NCI-H128 (cell line): Measurements from ENCODE around the gene CPNE4.

ENCODE experiments used
- DNase-seq: peaks from one replicate; lab custom pipeline; 2025; ENCODE audit not compliant: unreplicated experiment; lab: John Stamatoyannopoulos, UW

Gene CPNE4

GRCh38 chr3:131803113-131803512 is 231.7 kb downstream of the CPNE4 start:
- no peak for DNase-seq

- no peak for DNase-seq
Observed at GRCh38 chr3:131802029-131802428, 232.8 kb downstream of the CPNE4 start.

- DNase-seq = no peak
Observed at GRCh38 chr3:131801566-131801965, 233.2 kb downstream of the CPNE4 start.

GRCh38 chr3:131797776-131798175 is 237.0 kb downstream of the CPNE4 start:
- DNase-seq = no peak

DNA sequence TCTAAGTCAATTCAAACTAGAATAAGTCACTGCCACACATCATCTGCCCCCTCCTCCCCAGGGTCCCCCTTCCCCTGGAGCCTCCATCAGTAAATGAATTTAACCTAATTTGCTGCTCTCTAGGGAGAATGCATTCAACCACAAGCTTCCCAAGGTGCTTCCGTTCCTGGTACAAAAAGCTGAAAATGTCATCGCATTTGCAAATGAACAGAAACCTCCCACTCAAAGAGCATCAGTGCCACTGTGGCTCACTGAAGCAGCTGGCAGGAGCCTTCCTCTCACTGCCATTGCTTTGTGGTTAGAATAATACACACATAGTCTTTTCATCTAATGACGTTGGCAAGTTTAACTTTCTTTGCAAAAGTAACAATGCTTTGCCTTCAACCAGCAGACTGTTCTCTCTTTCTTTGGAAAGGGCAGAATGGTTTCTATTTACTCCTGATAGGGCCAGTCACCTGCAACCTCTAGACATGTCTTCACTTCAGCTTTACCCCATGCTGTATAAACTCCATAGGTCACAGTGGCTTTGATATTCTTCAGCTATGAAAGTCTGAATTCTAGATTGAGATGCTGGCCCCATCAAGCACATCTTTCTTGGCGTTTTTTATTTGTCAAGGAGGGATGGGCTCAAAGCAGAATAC is 238.1 kb downstream of the CPNE4 start:
- no peak for DNase-seq

GRCh38 chr3:131796111-131796510 is 238.7 kb downstream of the CPNE4 start:
- DNase-seq = no peak

DNA sequence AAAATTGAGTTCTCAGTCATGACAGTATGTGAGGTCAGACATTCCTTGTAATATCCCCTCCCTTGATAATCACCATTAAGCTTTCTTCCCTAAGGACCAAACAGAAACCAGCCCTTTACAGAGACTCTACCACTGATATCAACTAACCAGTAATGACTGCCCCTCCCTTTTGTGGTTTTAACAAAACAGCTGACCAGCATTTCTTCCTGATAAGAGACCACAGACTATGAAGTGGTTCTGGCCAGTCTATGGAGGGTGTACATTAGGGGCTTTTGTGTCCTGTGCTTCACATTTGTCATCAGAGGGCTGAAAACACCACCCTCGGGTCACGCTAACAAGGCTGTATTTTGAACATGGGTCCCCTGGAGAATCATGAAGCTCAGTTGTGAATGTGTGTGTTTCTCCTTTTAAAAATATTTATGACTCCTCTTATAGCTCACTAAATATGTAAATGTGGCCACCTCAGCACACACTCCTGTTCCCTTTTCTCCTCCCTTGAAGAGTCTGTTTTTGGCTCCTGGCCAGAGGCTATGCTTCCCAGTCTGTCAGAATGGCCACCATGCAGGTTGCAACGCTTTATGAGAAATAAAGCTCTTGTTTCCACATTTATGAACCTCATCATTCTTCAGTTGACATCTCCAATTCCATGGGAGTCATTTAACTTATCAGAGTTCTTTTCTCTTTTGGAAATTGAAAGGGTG is 239.3 kb downstream of the CPNE4 start:
- no peak for DNase-seq

DNA sequence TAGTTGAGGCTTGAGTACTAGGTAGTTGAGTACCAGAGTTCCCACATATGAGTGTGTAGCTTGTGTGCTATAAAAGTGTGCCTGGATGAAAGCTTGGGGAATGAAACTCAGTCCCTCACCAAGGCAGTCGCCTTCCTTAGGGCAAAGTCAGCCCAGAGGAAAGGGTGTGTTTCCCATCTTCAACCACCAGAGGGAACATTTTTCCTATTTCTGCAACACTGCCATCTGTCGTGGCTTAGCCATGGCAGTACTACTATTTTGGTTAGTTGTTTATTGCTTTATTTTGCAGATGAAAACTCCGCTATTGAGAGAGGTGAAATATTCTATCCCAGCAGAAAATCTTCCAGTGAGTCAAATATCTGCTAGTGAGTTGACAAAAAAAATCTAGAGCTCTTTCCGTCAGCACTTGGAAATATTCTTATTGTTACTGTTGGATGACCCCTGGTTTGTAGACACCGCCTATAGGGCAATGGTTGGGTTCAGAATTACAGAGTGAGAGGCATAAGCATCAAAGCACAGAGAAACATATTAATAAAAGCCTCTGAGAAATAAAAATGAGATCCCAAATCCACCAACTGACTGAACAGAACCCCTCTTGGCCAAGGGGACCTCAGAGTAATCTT is 239.9 kb downstream of the CPNE4 start:
- DNase-seq = peak; percentile 35

- DNase-seq = no peak
Observed at GRCh38 chr3:131793870-131794269, 240.9 kb downstream of the CPNE4 start.

- no peak for DNase-seq
Observed at GRCh38 chr3:131789188-131789587, 245.6 kb downstream of the CPNE4 start.

- DNase-seq = no peak
Observed at GRCh38 chr3:131786386-131786785, 248.4 kb downstream of the CPNE4 start.

GRCh38 chr3:131782751-131783150 is 252.1 kb downstream of the CPNE4 start:
- no peak for DNase-seq

- DNase-seq = no peak
Observed at GRCh38 chr3:131778526-131778925, 256.3 kb downstream of the CPNE4 start.

- DNase-seq = no peak
Observed at GRCh38 chr3:131775650-131776049, 259.2 kb downstream of the CPNE4 start.

DNA sequence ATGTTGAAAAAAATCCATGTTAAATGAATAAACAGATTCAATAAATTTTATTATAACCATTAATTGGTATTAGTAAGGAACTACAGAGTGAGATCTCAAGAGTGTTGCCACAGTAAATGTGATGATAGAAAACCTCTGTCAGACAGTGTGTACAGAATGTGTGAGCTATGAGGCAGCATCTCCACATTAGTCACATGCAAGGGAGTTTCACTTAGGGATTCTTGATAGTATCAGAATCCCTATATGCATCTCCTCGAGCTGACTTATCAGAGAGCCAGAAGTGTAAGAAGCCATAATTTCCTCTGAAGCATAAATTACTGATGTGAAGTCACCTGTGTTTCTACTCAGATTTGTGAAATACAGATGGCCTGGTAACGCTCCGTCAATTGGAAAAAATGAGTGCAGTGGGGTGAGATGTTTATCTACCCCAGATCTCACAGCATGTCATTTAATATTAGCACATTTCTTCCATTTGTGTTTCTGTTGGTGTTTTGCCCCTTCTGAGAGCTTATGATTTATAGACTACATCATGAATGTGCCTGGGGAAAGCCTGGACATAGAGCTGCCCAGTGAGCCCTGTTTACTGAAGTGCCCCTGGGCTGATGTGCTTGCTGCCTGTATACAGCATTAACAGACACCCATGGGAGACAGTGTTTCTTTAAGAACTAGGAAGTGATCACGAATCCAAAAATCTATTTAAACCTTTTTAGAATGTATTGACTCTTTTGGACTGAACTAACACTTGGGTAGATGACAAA is 262.4 kb downstream of the CPNE4 start:
- no peak for DNase-seq

- no peak for DNase-seq
Observed at GRCh38 chr3:131762981-131763564, 271.7 kb downstream of the CPNE4 start.

- no peak for DNase-seq
Observed at GRCh38 chr3:131756405-131756804, 278.4 kb downstream of the CPNE4 start.

DNA sequence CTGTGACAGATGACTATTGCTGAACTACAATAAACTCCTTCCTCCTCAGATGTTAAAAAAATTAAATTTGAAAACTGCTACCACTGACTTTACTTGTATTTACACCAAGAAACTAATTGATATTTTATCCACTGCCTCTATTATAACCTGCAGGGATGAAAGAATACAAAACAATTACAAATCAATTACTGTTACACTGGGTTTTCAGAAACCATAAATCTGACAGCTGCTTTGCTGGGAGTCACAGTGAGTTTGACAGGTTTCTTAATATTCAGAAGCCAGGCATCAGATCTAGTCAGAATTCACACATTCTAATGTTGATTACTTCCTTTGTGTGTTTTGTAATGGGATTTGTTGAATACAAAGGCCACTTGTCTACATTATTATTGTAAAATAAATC is 279.4 kb downstream of the CPNE4 start:
- no peak for DNase-seq

- no peak for DNase-seq
Observed at GRCh38 chr3:131750256-131750655, 284.6 kb downstream of the CPNE4 start.

- DNase-seq = no peak
Observed at GRCh38 chr3:131749826-131750225, 285.0 kb downstream of the CPNE4 start.

DNA sequence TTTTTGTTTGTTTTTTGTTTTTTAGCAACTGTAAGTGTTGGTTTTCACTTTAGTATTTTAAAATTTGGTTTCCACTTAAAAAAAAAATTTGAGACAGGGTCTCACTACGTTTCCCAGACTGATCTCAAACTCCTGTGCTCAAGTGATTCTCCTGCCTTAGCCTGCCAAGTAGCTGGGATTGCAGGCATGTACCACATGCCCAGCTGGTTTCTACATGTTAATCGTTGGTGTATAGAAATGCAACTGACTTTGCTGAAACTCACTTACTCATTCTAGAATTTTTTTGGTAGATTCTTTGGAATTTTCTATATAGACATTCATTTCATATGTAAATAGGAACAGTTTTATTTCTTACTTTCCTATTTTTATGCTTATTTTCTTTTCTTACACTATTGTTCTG is 287.3 kb downstream of the CPNE4 start:
- no peak for DNase-seq
